Measurements from ENCODE around the gene LRFN2.

LRFN2 gene

GRCh38 chr6:40585651-40586269 is 1.4 kb downstream of the LRFN2 start:
- peak; percentile 28 for DNase-seq

- no peak for DNase-seq
Measured at GRCh38 chr6:40585223-40585622, 1.9 kb downstream of the LRFN2 start.

GRCh38 chr6:40584741-40585140 is 2.4 kb downstream of the LRFN2 start:
- no peak for DNase-seq

- DNase-seq: no peak
Measured at GRCh38 chr6:40583709-40584108, 3.5 kb downstream of the LRFN2 start.

GRCh38 chr6:40582892-40583291 is 4.3 kb downstream of the LRFN2 start:
- no peak for DNase-seq

- DNase-seq: no peak
Measured at GRCh38 chr6:40579101-40579500, 8.1 kb downstream of the LRFN2 start.

- DNase-seq: no peak
Measured at GRCh38 chr6:40577672-40578071, 9.5 kb downstream of the LRFN2 start.

- no peak for DNase-seq
Measured at GRCh38 chr6:40573221-40573620, 13.9 kb downstream of the LRFN2 start.

- no peak for DNase-seq
Measured at GRCh38 chr6:40569162-40569910, 17.8 kb downstream of the LRFN2 start.

GRCh38 chr6:40568062-40568708 is 19.0 kb downstream of the LRFN2 start:
- no peak for DNase-seq

- no peak for DNase-seq
Measured at GRCh38 chr6:40563111-40563510, 24.1 kb downstream of the LRFN2 start.

GRCh38 chr6:40559056-40559455 is 28.1 kb downstream of the LRFN2 start:
- no peak for DNase-seq

GRCh38 chr6:40558102-40558501 is 29.1 kb downstream of the LRFN2 start:
- DNase-seq: no peak

GRCh38 chr6:40556881-40557280 is 30.3 kb downstream of the LRFN2 start:
- no peak for DNase-seq

- no peak for DNase-seq
Measured at GRCh38 chr6:40556023-40556422, 31.1 kb downstream of the LRFN2 start.

- DNase-seq: no peak
Measured at GRCh38 chr6:40555092-40555491, 32.1 kb downstream of the LRFN2 start.

GRCh38 chr6:40552941-40553340 is 34.2 kb downstream of the LRFN2 start:
- DNase-seq: no peak

- no peak for DNase-seq
Measured at GRCh38 chr6:40551966-40552505, 35.1 kb downstream of the LRFN2 start.

GRCh38 chr6:40550202-40551101 is 36.7 kb downstream of the LRFN2 start:
- DNase-seq: no peak

GRCh38 chr6:40545954-40546353 is 41.2 kb downstream of the LRFN2 start:
- DNase-seq: no peak

GRCh38 chr6:40543776-40544175 is 43.4 kb downstream of the LRFN2 start:
- DNase-seq: no peak

- DNase-seq: no peak
Measured at GRCh38 chr6:40543146-40543545, 44.0 kb downstream of the LRFN2 start.
